Measurements from ENCODE around the gene PHF21B. TPM values are rescaled to one million over a fixed set of nuclear protein-coding genes. Genes with fewer than 3 reads are reported as not detected.

The PHF21B gene
- total and polyA plus RNA-seq, 2 experiments from 2014 or later = 20.6 to 149 TPM

- Histone ChIP-seq H3K79me2 (replicated peaks; ENCODE audit: insufficient read depth) (no peaks in the 10 kb centered on the region), H3K9me2 (ENCODE audit: insufficient read depth) (no peaks in the 10 kb centered on the region), H3K27ac (ENCODE audit: low read depth) (no peak overlapping the region), H3F3A (replicated peaks; ENCODE audit: low read depth) (no peaks in the 10 kb centered on the region), H3K27me3 (ENCODE audit: insufficient read depth) (no peaks in the 10 kb centered on the region), H4K20me1 (replicated peaks; ENCODE audit: insufficient read depth) (no peaks in the 10 kb centered on the region; the same call in 1 of the 2 replicates), H2AFZ (no peak overlapping the region), H3K36me3 (ENCODE audit: insufficient read depth) (peaks cover 32% of the 10 kb centered on the region), H3K4me3 (no peak overlapping the region), H3K4me2 (no peak overlapping the region), H3K4me1 (ENCODE audit: insufficient read depth) (no peaks in the 10 kb centered on the region)
- ATAC-seq (no peak), DNase-seq (ENCODE audit: low spot score) (no peak)
- no peak overlapping the region for H3K27ac Mint-ChIP-seq
- TF ChIP-seq EZH2 (IDR thresholded peaks at IDR 0.05; ENCODE audit: low read depth, unreplicated experiment) (no peak), NANOG (IDR thresholded peaks at IDR 0.05; ENCODE audit: borderline replicate concordance) (no peak), ZNF462 (CRISPR knock-in tag; IDR thresholded peaks at IDR 0.05) (no peak), REST (IDR thresholded peaks at IDR 0.05; ENCODE audit: unreplicated experiment) (no peak), EZH2phosphoT487 (IDR thresholded peaks at IDR 0.05; ENCODE audit: unreplicated experiment) (no peak), ZNF114 (CRISPR knock-in tag; IDR thresholded peaks at IDR 0.05) (no peak), ZNF331 (CRISPR knock-in tag; IDR thresholded peaks at IDR 0.05; ENCODE audit: low read depth) (no peak), JUNB (IDR thresholded peaks at IDR 0.05; ENCODE audit: unreplicated experiment) (no peak), STAT1 (IDR thresholded peaks at IDR 0.05; ENCODE audit: unreplicated experiment) (no peak), POLR2AphosphoS5 (IDR thresholded peaks at IDR 0.05; ENCODE audit: low read depth) (no peak), ETS1 (IDR thresholded peaks at IDR 0.05) (no peak), CTCF (conservative IDR thresholded peaks at IDR 0.05; ENCODE audit: low read depth in 2 of 2) (no peak)
- H3K36me3 Mint-ChIP-seq (ENCODE audit: low read depth) = peaks cover 74% of the 10 kb centered on the region
- H3K27me3 Mint-ChIP-seq (ENCODE audit: insufficient read depth, low read depth, poor library complexity) = no peaks in the 10 kb centered on the region
- no peaks in the 10 kb centered on the region for H3K4me1 Mint-ChIP-seq
- peaks cover 29% of the 10 kb centered on the region for H3K9me3 Mint-ChIP-seq
- no peak overlapping the region for H3K4me3 Mint-ChIP-seq
Measured at GRCh38 chr22:44906999-44907644, 102.7 kb downstream of the PHF21B start.
